Activated gamma-delta T cell (primary cell): ENCODE measurements around the gene FUCA1.
"Not testable (repeated sequence)": the region's sequence is repeated elsewhere in the genome, so short reads cannot be mapped to it uniquely, and the experiment has no call there.

Experiments used
- DNase-seq: peaks from one replicate; lab custom pipeline; 2025; lab: John Stamatoyannopoulos, UW
- total RNA-seq, 2 donors: gene quantifications; one replicate each; lab custom pipeline; 2026; lab: John Stamatoyannopoulos, UW

The FUCA1 gene
- total RNA-seq: 35.5 to 38.2 reads per million in 2 donors

GRCh38 chr1:23867895-23868556 lies at the start of gene FUCA1:
Gene FUCA1 (minus strand): TSS chr1:23868290. CDS start chr1:23868286, 4 bp downstream.
- peak; percentile 82 for DNase-seq

- no peak for DNase-seq
Observed at GRCh38 chr1:23916209-23917131, 48.4 kb upstream of the FUCA1 start.

- no peak for DNase-seq
Observed at GRCh38 chr1:23915466-23915865, 47.4 kb upstream of the FUCA1 start.

- DNase-seq: no peak
Observed at GRCh38 chr1:23914921-23915320, 46.8 kb upstream of the FUCA1 start.

- no peak for DNase-seq
Observed at GRCh38 chr1:23913212-23913880, 45.3 kb upstream of the FUCA1 start, which contains the start of gene CNR2. Gene CNR2 (minus strand): TSS chr1:23913362. CDS start chr1:23875617, 37,745 bp downstream.

- DNase-seq: no peak
Observed at GRCh38 chr1:23911921-23912320, 43.8 kb upstream of the FUCA1 start.

GRCh38 chr1:23910553-23911246 lies 42.6 kb upstream of the FUCA1 start:
- no peak for DNase-seq

GRCh38 chr1:23910144-23910543 lies 42.1 kb upstream of the FUCA1 start:
- DNase-seq: no peak

- no peak for DNase-seq
Observed at GRCh38 chr1:23909412-23909811, 41.3 kb upstream of the FUCA1 start.

- DNase-seq: no peak
Observed at GRCh38 chr1:23908453-23909341, 40.6 kb upstream of the FUCA1 start.

- no peak for DNase-seq
Observed at GRCh38 chr1:23906731-23907130, 38.6 kb upstream of the FUCA1 start.

GRCh38 chr1:23905461-23906025 lies 37.5 kb upstream of the FUCA1 start:
- no peak for DNase-seq

- no peak for DNase-seq
Observed at GRCh38 chr1:23904748-23905357, 36.8 kb upstream of the FUCA1 start.

- no peak for DNase-seq
Observed at GRCh38 chr1:23903754-23904153, 35.7 kb upstream of the FUCA1 start.

GRCh38 chr1:23902321-23903278 lies 34.5 kb upstream of the FUCA1 start:
- no peak for DNase-seq

- not testable (repeated sequence) for DNase-seq
Observed at GRCh38 chr1:23900017-23900416, 31.9 kb upstream of the FUCA1 start.

- no peak for DNase-seq
Observed at GRCh38 chr1:23899070-23899469, 31.0 kb upstream of the FUCA1 start.

- DNase-seq: no peak
Observed at GRCh38 chr1:23897083-23897482, 29.0 kb upstream of the FUCA1 start.

GRCh38 chr1:23896491-23896890 lies 28.4 kb upstream of the FUCA1 start:
- no peak for DNase-seq
